ENCODE results near the gene GGA3. TPM values are rescaled to one million over a fixed set of nuclear protein-coding genes. Genes with fewer than 3 reads are reported as not detected.

The GGA3 gene
- polyA plus RNA-seq, 1 donor (not counting 4 experiments of a cell fraction or from before 2014, with no cell fraction given) = 25.2 TPM

DNA sequence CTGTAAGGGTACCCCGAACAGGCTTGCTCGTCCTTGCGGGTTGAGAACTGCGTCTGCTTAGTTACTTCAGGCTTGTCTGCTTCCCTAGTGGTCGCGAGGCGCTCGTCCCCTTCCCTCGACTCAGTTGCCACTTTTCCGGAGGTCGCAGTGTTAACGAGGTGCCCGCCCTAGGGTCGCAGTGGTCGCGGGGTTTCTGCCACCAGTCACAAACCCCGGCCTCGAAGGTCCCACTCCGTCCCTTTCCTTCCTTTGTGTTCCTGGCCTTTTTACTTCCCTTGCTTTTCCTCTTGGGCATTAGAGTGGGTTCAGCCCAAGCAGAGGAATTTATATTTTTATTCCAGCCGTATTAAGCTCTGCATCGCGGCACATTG lies 55.6 kb downstream of the GGA3 start:
- Histone ChIP-seq H3K4me3 (ENCODE audit: control insufficient read depth in 2 of 3, extremely low read depth in 1 of 3, insufficient read depth in 2 of 3, low read depth in 1 of 3, low read length in 3 of 3) (peak overlapping the region; percentile 80 to 100 (median 100)), H3K27me3 (ENCODE audit: control insufficient read depth, extremely low read depth, insufficient read depth, low read length) (no peaks in the 10 kb centered on the region), H3K79me2 (ENCODE audit: control insufficient read depth, insufficient read depth, low read length) (peaks cover 45% of the 10 kb centered on the region), H3K4me2 (ENCODE audit: control insufficient read depth, extremely low read depth, insufficient read depth, low read depth, low read length) (peak overlapping the region; percentile 99), H3K9me3 (ENCODE audit: control insufficient read depth, low read depth, low read length) (no peaks in the 10 kb centered on the region), H2AFZ (ENCODE audit: control insufficient read depth, low read length) (peak overlapping the region; percentile 100), H4K20me1 (ENCODE audit: control insufficient read depth, extremely low read depth, insufficient read depth, low read length) (no peaks in the 10 kb centered on the region), H3K9ac (ENCODE audit: control insufficient read depth, extremely low read depth, insufficient read depth, low read length) (peak overlapping the region; percentile 100), H3K9me1 (ENCODE audit: control insufficient read depth, extremely low read depth, insufficient read depth, low read length) (no peaks in the 10 kb centered on the region), H3K36me3 (ENCODE audit: control insufficient read depth in 2 of 2, extremely low read depth in 1 of 2, insufficient read depth in 2 of 2, low read length in 2 of 2) (peaks cover 5 to 13% of the 10 kb centered on the region in 2 experiments), H3K4me1 (ENCODE audit: control insufficient read depth, extremely low read depth, insufficient read depth, low read length) (peaks cover 3% of the 10 kb centered on the region), H3K27ac (ENCODE audit: control insufficient read depth, insufficient read depth, low read length) (peak overlapping the region; percentile 98)
- no peak for FAIRE-seq
- TF ChIP-seq, protein P1, sequence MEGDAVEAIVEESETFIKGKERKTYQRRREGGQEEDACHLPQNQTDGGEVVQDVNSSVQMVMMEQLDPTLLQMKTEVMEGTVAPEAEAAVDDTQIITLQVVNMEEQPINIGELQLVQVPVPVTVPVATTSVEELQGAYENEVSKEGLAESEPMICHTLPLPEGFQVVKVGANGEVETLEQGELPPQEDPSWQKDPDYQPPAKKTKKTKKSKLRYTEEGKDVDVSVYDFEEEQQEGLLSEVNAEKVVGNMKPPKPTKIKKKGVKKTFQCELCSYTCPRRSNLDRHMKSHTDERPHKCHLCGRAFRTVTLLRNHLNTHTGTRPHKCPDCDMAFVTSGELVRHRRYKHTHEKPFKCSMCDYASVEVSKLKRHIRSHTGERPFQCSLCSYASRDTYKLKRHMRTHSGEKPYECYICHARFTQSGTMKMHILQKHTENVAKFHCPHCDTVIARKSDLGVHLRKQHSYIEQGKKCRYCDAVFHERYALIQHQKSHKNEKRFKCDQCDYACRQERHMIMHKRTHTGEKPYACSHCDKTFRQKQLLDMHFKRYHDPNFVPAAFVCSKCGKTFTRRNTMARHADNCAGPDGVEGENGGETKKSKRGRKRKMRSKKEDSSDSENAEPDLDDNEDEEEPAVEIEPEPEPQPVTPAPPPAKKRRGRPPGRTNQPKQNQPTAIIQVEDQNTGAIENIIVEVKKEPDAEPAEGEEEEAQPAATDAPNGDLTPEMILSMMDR (optimal IDR thresholded peaks at IDR 0.05 in 1 of 3, IDR thresholded peaks at IDR 0.05 in 1 of 3, conservative IDR thresholded peaks at IDR 0.05 in 1 of 3; ENCODE audit: extremely low read depth in 1 of 3, insufficient read depth in 2 of 3, low read length in 3 of 3) = peak in 1 of 3 experiments; percentile 13
- no peak for TF ChIP-seq EZH2 (IDR thresholded peaks at IDR 0.05; ENCODE audit: low read length)
- dilution Hi-C loops (cut with MboI; ENCODE audit: extremely low pct_ligation_motif_present, low sequenced_read_pairs) = no loop called here
- DNase-seq (ENCODE audit: low read depth, low spot score) = no peak

DNA sequence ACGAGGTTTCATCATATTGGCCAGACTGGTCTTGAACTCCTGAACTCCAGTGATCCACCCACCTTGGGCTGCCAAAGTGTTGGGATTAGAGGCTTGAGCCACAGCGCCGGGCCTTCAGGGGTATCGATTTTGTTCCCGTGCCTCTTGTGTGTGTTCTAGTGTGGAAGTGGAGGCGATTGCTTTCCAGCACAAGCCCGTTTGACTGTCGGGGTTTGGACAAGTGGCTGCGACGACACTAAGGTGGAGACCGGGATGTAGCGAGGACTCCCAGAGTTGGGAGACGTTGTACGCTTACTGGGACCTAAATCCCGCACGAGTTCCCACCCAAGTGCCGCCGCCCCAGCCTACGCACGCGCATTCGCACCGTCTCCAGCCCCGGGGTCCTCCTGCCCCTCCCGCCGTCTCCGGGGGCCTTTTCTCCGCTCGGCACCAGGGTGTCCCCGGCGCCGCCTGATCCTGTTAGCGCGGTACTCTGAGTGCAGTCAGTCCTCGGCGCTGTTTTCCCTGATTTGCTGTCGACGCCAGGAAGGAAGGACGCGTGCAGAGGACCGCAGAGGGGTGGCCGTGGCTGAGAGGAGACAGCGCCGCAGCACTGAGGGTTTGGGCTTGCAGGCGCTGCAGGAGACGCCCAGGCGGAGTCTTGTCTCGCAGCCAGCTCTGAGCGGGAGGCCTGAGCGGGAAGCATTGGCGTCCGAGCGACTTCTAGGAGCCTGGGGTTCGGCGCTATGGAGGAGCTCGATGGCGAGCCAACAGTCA lies 56.2 kb downstream of the GGA3 start, which contains the start of gene NUP85:
NUP85 (plus strand) TSS at position 643 of the 756 bp plus-strand sequence; CDS start at position 726, 83 bp downstream.
- H4K20me1 ChIP-seq (ENCODE audit: control insufficient read depth, extremely low read depth, insufficient read depth, low read length) = no peaks in the 10 kb centered on the region
- H3K79me2 ChIP-seq (ENCODE audit: control insufficient read depth, insufficient read depth, low read length) = peaks cover 43% of the 10 kb centered on the region
- no peak for TF ChIP-seq EZH2 (IDR thresholded peaks at IDR 0.05; ENCODE audit: low read length)
- TF ChIP-seq, protein P1 (optimal IDR thresholded peaks at IDR 0.05 in 1 of 3, IDR thresholded peaks at IDR 0.05 in 1 of 3, conservative IDR thresholded peaks at IDR 0.05 in 1 of 3; ENCODE audit: extremely low read depth in 1 of 3, insufficient read depth in 2 of 3, low read length in 3 of 3) = no peak
- dilution Hi-C loops (cut with MboI; ENCODE audit: extremely low pct_ligation_motif_present, low sequenced_read_pairs) = no loop called here
- peak within 1 kb of the TSS; percentile 100 for H2AFZ ChIP-seq (ENCODE audit: control insufficient read depth, low read length)
- H3K9me1 ChIP-seq (ENCODE audit: control insufficient read depth, extremely low read depth, insufficient read depth, low read length) = no peaks in the 10 kb centered on the region
- H3K9me3 ChIP-seq (ENCODE audit: control insufficient read depth, low read depth, low read length) = no peaks in the 10 kb centered on the region
- DNase-seq (ENCODE audit: low read depth, low spot score) (peak; percentile 54), FAIRE-seq (no peak)
- peak within 1 kb of the TSS; percentile 100 for H3K9ac ChIP-seq (ENCODE audit: control insufficient read depth, extremely low read depth, insufficient read depth, low read length)
- H3K27ac ChIP-seq (ENCODE audit: control insufficient read depth, insufficient read depth, low read length) = peak within 1 kb of the TSS; percentile 98
- peaks cover 5 to 11% of the 10 kb centered on the region in 2 experiments for H3K36me3 ChIP-seq (ENCODE audit: control insufficient read depth in 2 of 2, extremely low read depth in 1 of 2, insufficient read depth in 2 of 2, low read length in 2 of 2)
- H3K4me3 ChIP-seq (ENCODE audit: control insufficient read depth in 2 of 3, extremely low read depth in 1 of 3, insufficient read depth in 2 of 3, low read depth in 1 of 3, low read length in 3 of 3) = peak within 1 kb of the TSS; percentile 80 to 100 (median 100)
- H3K4me2 ChIP-seq (ENCODE audit: control insufficient read depth, extremely low read depth, insufficient read depth, low read depth, low read length) = peak within 1 kb of the TSS; percentile 99
- no peaks in the 10 kb centered on the region for H3K27me3 ChIP-seq (ENCODE audit: control insufficient read depth, extremely low read depth, insufficient read depth, low read length)
- H3K4me1 ChIP-seq (ENCODE audit: control insufficient read depth, extremely low read depth, insufficient read depth, low read length) = peaks cover 3% of the 10 kb centered on the region
